Colonic mucosa (tissue), 4 donors: ENCODE data around the gene MTURN. TPM values are rescaled to one million over a fixed set of nuclear protein-coding genes. Genes with fewer than 3 reads are reported as not detected.

Source experiments
- DNase-seq: peaks from one replicate; pipeline ENCODE4 v3.0.0-alpha.2; 2020
- H3K27ac ChIP-seq: fragments of 200-600 bp; one replicate; pipeline ENCODE4 v1.8.0; 2021
- H3K27me3 ChIP-seq: fragments of 200-600 bp; one replicate; pipeline ENCODE4 v1.8.0; 2021
- H3K36me3 ChIP-seq: fragments of 200-600 bp; one replicate; pipeline ENCODE4 v1.8.0; 2021
- H3K4me1 ChIP-seq: fragments of 200-600 bp; one replicate; pipeline ENCODE4 v1.8.0; 2021; ENCODE audit warnings: mild to moderate bottlenecking
- H3K4me3 ChIP-seq: fragments of 200-600 bp; one replicate; pipeline ENCODE4 v1.8.0; 2021
- H3K9ac ChIP-seq, 2 donors: one replicate each; pipeline ENCODE4 v1.7.0; 2013; ENCODE audit warnings: control low read depth in 2 of 2, low read depth in 2 of 2, low read length in 2 of 2
- H3K9me3 ChIP-seq: fragments of 200-600 bp; one replicate; pipeline ENCODE4 v1.8.0; 2021
- intact Hi-C: fragments of 100-400 bp; cut with DNase I; formaldehyde crosslinking; loops from one replicate; pipeline ENCODE4 v1.14.1; 2022
- total RNA-seq, 2 donors: library from RNA; stranded (reverse); fragmentation: NEBNext Ultra II Directional in 1 of 2; extraction: Animal tissue kit (Norgen Biotek cat#: 25700) in 1 of 2; gene quantifications; one replicate each; pipeline ENCODE4 v1.2.1, GENCODE V29; 2021
- TF ChIP-seq, protein P1 (sequence below): fragments of 200-600 bp; IDR thresholded peaks from one replicate; pipeline ENCODE4 v1.8.0; 2022; ENCODE audit warnings: antibody characterized with exemption, mild to moderate bottlenecking
- donor health status: healthy.
- donor health status: DM: no; HTN: no; CAD: no.
- donor health status: DM: no; HTN: no; CAD: no.

MTURN gene
- total RNA-seq, 2 donors from 2014 or later, result 8.0 to 10.8 TPM

- H3K4me3 ChIP-seq, result no peak overlapping the region
- no peaks in the 10 kb centered on the region for H3K4me1 ChIP-seq
- peak overlapping the region in 1 of 2 donors; percentile 38 for H3K9ac ChIP-seq
- H3K27ac ChIP-seq, result no peak overlapping the region
- H3K27me3 ChIP-seq, result no peaks in the 10 kb centered on the region
- intact Hi-C loops, result loop anchor here (5.0 to 10.0 kb wide), 2 partner anchors 109 to 396 kb away; no protein-coding TSS in a partner anchor
- H3K9me3 ChIP-seq, result no peaks in the 10 kb centered on the region
- no peaks in the 10 kb centered on the region for H3K36me3 ChIP-seq
- TF ChIP-seq, protein P1, sequence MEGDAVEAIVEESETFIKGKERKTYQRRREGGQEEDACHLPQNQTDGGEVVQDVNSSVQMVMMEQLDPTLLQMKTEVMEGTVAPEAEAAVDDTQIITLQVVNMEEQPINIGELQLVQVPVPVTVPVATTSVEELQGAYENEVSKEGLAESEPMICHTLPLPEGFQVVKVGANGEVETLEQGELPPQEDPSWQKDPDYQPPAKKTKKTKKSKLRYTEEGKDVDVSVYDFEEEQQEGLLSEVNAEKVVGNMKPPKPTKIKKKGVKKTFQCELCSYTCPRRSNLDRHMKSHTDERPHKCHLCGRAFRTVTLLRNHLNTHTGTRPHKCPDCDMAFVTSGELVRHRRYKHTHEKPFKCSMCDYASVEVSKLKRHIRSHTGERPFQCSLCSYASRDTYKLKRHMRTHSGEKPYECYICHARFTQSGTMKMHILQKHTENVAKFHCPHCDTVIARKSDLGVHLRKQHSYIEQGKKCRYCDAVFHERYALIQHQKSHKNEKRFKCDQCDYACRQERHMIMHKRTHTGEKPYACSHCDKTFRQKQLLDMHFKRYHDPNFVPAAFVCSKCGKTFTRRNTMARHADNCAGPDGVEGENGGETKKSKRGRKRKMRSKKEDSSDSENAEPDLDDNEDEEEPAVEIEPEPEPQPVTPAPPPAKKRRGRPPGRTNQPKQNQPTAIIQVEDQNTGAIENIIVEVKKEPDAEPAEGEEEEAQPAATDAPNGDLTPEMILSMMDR, result no peak
- DNase-seq, result peak; percentile 70
Measured at GRCh38 chr7:30166155-30166840, 31.5 kb downstream of the MTURN start.

GRCh38 chr7:30166841-30167235 is 32.1 kb downstream of the MTURN start:
- no peaks in the 10 kb centered on the region for H3K27me3 ChIP-seq
- H3K27ac ChIP-seq, result no peak overlapping the region
- intact Hi-C loops, result loop anchor here (5.0 to 10.0 kb wide), 2 partner anchors 108 to 395 kb away; no protein-coding TSS in a partner anchor
- TF ChIP-seq, protein P1, result no peak
- no peaks in the 10 kb centered on the region for H3K9me3 ChIP-seq
- no peaks in the 10 kb centered on the region for H3K4me1 ChIP-seq
- DNase-seq, result no peak
- H3K9ac ChIP-seq, result no peak overlapping the region
- no peaks in the 10 kb centered on the region for H3K36me3 ChIP-seq
- H3K4me3 ChIP-seq, result no peak overlapping the region

DNA sequence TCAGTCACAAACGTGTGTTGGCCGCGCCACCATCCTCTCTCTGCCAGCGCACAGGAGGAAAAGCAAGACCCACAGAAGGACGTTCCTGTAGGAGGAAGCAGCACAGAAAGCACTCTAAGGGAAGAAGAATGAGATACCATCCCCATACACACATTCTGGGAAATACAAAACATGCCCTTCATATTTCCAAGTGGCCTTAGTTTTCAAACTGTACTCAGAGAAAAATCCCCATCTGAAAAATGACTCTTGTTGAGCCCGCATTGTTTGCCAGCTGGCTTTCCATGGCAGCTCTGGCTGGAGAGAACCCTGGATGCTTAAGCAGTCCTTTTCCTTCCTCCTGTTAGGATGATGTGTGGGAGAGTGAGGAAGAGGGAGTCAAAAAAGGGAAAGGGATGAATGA is 33.1 kb downstream of the MTURN start:
- Histone ChIP-seq H3K36me3 (no peaks in the 10 kb centered on the region), H3K27me3 (no peaks in the 10 kb centered on the region), H3K9me3 (no peaks in the 10 kb centered on the region), H3K4me1 (no peaks in the 10 kb centered on the region), H3K27ac (no peak overlapping the region), H3K9ac (no peak overlapping the region), H3K4me3 (no peak overlapping the region)
- TF ChIP-seq, protein P1, result no peak
- intact Hi-C loops, result loop anchor here (5.0 to 10.0 kb wide), 2 partner anchors 107 to 394 kb away; no protein-coding TSS in a partner anchor
- DNase-seq, result no peak

DNA sequence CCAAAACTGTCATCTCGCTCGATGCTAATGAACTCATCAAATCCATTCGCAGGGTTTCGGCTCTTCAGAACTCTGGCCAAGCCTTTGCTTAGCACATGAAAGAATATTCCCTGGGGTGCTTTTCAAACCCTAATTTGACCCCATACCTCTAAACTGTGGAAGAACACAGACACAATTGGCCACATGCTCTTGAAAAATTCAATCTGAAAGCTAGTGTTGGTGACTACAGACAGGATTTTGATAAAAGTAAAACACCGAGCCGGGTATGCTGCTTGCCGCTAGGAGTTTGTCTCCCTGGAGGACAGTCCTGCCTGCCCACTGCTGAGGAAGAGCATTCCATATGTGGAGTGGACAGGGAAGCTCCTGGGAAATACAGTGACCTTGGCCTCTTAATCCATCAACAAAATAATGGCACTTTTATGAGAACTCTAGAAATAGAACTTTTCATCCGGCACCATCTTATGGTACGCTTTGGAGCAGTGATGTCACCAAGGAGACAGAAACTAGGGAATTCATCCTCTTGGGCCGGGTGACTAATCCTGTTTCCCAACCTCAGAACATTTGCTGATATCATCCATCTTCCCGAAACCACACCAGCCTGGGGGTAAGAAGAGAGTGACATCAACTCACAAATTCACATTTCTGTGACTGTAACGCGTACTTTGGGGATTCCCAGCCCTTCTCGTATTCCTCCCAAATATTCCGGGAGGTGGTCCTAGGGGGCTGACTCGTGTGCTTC is 34.2 kb downstream of the MTURN start:
- TF ChIP-seq, protein P1, result no peak
- no peaks in the 10 kb centered on the region for H3K4me1 ChIP-seq
- intact Hi-C loops, result loop anchor here (5.0 to 10.0 kb wide), 2 partner anchors 106 to 393 kb away; no protein-coding TSS in a partner anchor
- no peaks in the 10 kb centered on the region for H3K36me3 ChIP-seq
- H3K9me3 ChIP-seq, result no peaks in the 10 kb centered on the region
- DNase-seq, result no peak
- no peaks in the 10 kb centered on the region for H3K27me3 ChIP-seq
- no peak overlapping the region for H3K4me3 ChIP-seq
- H3K27ac ChIP-seq, result no peak overlapping the region
- no peak overlapping the region for H3K9ac ChIP-seq

- Histone ChIP-seq H3K27me3 (no peaks in the 10 kb centered on the region), H3K4me3 (no peak overlapping the region), H3K36me3 (no peaks in the 10 kb centered on the region), H3K4me1 (no peaks in the 10 kb centered on the region), H3K27ac (no peak overlapping the region), H3K9ac (no peak overlapping the region), H3K9me3 (no peaks in the 10 kb centered on the region)
- no peak for DNase-seq
- TF ChIP-seq, protein P1, result no peak
- intact Hi-C loops, result loop anchor here (5.0 to 10.0 kb wide), 2 partner anchors 105 to 393 kb away; no protein-coding TSS in a partner anchor
Measured at GRCh38 chr7:30169579-30169978, 34.8 kb downstream of the MTURN start.
